LNCaP clone FGC (cell line): Measurements from ENCODE around the gene FUT6.

Source experiments
- DNase-seq: peaks from one replicate; pipeline ENCODE4 v3.0.0-alpha.2; 2011; ENCODE audit warnings: low read depth
- H3K4me3 ChIP-seq: 2 replicates; pipeline ENCODE4 v1.5.1; 2011; ENCODE audit warnings: mild to moderate bottlenecking, low read depth, low read length, control low read depth
- CTCF ChIP-seq: IDR thresholded peaks from 2 replicates; pipeline ENCODE4 v1.5.1; 2012; ENCODE audit warnings: mild to moderate bottlenecking; ENCODE audit not compliant: control insufficient read depth, insufficient read depth; ENCODE audit errors: extremely low read depth

FUT6 gene

GRCh38 chr19:5837761-5838352 lies 1.6 kb downstream of the FUT6 start:
- DNase-seq, result no peak
- H3K4me3 ChIP-seq, result no peak overlapping the region
- no peak for TF ChIP-seq CTCF

- DNase-seq, result no peak
- no peak for TF ChIP-seq CTCF
- no peak overlapping the region for H3K4me3 ChIP-seq
Measured at GRCh38 chr19:5832527-5833216, 6.8 kb downstream of the FUT6 start.

- DNase-seq, result no peak
- no peak for TF ChIP-seq CTCF
- no peak overlapping the region for H3K4me3 ChIP-seq
Measured at GRCh38 chr19:5832061-5832460, 7.4 kb downstream of the FUT6 start.

- no peak overlapping the region for H3K4me3 ChIP-seq
- no peak for DNase-seq
- no peak for TF ChIP-seq CTCF
Measured at GRCh38 chr19:5831159-5831558, 8.3 kb downstream of the FUT6 start.

- no peak for TF ChIP-seq CTCF
- no peak overlapping the region for H3K4me3 ChIP-seq
- DNase-seq, result no peak
Measured at GRCh38 chr19:5829567-5830310, 9.8 kb downstream of the FUT6 start.

GRCh38 chr19:5828661-5829566 lies 10.6 kb downstream of the FUT6 start:
- DNase-seq, result no peak
- TF ChIP-seq CTCF, result no peak
- peak overlapping the region; percentile 70 for H3K4me3 ChIP-seq
